ENCODE results near the gene COBL.

COBL gene

DNA sequence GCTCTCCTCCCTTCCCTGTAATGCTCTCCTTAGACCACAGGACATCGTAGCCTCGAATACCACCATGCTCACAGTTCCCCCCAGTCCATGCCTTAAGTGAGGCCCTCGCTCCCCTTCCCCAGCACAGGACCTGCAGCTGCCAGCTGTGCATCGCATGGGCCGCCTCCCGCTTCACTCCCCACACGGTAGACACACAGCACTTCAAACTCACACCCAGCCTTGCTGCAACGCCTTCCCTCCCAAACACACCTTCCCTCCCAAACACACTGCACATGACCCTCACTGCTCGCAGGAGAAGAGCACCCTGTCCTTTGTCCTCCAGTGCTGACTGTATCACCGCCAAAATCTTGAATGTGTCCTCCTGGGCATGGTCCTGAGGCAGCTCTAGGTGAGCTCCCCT is 42.6 kb downstream of the COBL start:
- DNase-seq (ENCODE audit: low spot score), result no peak

DNA sequence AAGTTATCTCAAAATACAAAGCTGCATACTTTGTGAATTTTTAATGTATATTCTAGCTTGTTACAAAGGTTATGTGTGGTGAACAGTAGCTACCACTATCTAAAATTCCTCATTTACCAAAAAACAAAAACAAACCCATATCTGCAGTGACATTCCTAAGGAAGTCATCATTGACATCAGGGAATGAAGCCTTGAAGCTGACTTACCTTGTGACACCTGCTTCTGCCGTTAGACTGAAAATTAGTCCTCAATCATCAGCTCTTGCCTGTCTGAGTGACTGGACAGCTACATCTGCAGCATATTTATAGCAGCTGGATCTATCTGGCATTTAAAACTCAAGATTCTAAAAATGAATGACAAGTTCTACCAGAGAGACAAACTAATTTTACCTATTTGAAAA is 43.2 kb downstream of the COBL start:
- no peak for DNase-seq (ENCODE audit: low spot score)

DNA sequence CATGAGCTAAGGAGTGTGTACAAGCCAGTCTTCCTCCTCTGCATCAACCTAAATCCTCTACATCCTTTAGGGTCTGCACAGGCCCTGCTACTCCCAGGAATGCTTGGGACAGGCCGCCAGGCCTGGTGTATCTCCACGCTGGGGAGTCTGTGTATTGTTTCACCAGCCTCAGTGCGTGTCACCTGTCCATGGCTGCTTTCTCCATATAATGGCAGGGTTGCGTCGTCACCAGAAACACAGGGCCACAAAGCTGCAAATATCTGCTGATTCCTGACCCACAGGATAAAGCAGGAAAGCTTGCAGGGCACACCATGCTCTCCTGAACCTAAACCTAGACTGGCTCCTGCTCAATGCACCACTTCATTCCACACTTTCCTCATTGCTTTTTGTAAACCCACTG is 45.6 kb downstream of the COBL start:
- DNase-seq (ENCODE audit: low spot score), result no peak

DNA sequence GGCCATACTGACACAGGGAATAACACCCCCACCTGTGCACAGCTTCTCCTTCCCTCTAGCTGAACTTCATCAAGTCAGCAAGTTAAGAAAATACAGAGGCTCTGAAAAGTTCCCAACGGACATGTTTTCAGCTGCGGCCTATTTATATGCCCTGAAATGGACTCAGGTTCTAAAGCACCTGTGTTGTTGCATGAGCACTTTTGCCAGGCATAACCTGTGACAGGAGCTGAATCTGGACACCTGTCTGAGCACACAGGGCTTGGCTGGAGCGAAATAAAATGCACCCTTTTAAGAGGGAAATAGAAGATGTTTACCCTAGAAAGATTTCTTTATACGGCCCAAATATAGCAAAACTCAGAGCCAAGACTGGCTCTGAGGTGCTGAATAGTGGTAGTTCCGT is 46.7 kb downstream of the COBL start:
- no peak for DNase-seq (ENCODE audit: low spot score)

DNA sequence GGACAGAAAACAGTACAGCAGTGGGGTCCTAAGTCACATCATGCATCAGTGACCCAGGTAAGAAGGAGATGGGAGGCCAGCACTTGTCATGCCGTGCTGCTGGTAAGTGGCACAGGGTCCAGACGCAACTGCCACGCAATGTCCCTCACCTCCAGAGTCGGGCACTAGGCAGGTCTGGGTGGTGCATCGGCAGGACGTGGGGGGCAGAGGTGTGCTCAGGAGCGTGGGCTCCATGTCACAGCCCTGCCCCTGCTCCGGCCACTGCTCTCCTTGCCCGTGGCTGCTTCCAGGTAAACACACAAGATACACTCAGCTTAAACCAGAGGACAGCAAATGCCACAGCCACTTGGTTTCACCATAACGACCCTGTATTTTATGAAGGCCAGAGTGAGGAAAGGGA is 47.3 kb downstream of the COBL start:
- no peak for DNase-seq (ENCODE audit: low spot score)

DNA sequence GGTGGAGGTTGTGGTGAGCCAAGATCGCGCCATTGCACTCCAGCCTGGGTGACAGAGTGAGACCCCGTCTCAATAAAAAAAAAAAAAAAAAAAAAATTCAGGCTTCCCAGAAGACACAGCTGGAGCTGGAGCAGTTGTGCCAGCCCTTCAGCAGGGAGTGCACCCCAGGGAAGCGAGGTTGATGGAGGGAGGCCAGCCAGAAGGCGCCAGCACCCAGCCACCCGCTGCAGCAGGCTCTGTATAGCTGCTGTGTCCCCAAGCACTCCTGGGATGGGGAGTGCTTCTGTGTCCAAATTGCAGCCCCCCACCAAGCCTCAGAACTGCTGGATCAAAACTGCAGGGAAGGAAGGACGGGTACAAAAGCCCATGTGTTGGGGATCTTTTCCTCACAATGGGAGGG is 47.8 kb downstream of the COBL start:
- no peak for DNase-seq (ENCODE audit: low spot score)

DNA sequence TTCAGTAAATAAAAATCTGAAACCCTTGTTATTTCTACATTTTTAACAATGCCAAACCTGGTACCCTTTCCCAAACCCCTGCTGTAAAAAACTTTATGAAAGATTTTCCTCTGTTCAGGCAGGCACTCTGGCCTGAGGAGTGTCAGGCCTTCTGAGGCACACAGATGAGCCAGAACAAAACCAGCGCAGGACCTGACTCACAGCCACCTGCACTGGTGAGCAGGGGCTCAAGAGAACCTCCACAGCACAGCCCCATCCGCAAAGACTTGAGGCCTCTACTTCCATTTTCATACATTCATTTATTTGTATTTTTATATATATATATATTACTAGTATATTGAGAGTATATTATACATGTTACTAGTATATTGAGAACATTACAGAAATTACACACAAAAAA is 49.4 kb downstream of the COBL start:
- no peak for DNase-seq (ENCODE audit: low spot score)

DNA sequence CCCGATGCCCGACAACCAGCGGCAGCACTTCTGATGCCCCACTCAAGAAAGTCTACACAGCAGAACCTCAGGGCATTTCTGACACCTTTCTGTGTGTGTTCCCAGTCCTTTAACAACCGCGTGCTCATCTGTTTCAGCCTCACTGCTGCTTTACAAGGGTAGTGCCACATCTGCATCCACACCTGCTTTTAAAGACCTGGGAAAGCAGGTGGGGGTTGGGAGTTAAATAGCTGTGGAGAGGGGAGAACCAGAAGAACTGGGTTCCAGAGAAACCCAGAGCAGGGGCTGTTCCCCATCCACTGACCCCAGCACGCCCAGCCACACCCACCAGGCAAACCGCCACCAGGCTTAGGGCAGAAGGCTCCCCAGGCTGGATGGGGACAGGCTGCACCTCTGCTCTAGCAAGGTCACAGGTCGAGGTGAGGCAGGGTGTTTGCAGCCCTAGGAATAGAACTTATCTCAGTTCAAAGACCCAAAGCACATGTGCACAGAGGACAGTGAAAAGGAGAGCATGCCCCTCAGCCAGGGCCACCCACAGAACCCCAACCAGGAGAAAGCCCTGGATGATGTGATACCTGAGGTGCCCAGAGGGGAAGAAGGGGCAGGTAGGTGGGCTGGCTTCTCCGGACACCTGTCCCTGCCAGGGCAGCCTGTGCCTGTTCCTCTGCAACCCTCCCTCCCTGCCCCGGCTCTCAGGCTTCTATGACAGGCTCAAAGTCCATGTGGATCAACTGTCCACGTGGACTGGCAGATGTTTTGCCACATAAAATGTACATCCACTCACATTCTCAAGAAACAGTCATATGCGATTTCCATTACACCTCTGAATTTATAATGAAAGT is 51.3 kb downstream of the COBL start:
- DNase-seq (ENCODE audit: low spot score), result no peak

DNA sequence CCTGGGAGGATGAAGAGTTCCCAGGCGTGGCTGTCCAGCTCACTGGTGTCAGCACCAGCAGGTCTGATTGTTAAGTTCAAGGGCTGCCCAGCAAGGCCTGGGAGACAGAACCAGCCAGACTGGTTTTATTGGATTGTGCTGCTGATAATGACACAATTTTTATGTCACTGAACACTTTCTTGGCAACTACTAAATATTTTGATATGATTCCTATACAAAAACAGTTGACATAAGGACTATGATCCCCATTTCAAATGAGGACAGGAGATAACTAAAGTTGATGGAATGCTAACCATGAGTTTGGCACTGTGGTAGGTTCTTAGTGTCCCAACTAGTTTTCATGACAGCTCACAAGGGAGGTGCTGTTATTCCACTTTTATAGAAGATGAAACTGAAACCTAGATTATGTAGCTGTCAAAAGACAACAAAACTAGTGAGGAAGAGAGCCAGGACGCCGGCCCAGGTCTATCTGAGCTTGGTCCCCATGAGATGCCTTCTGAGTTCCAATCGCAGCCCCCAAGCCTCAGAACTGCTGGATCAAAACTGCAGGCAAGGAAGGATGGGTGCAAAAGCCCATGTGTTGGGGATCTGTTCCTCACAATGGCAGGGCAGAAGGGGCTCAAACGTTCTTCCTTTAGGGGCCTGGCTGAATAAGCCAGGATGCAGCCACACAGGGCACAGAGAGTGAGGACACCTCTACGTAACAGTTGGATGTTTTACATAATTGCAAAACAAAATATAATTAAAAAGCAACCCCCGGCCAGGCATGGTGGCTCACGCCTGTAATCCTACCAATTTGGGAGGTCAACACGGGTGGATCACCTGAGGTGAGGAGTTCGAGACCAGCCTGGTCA is 52.8 kb downstream of the COBL start:
- no peak for DNase-seq (ENCODE audit: low spot score)

DNA sequence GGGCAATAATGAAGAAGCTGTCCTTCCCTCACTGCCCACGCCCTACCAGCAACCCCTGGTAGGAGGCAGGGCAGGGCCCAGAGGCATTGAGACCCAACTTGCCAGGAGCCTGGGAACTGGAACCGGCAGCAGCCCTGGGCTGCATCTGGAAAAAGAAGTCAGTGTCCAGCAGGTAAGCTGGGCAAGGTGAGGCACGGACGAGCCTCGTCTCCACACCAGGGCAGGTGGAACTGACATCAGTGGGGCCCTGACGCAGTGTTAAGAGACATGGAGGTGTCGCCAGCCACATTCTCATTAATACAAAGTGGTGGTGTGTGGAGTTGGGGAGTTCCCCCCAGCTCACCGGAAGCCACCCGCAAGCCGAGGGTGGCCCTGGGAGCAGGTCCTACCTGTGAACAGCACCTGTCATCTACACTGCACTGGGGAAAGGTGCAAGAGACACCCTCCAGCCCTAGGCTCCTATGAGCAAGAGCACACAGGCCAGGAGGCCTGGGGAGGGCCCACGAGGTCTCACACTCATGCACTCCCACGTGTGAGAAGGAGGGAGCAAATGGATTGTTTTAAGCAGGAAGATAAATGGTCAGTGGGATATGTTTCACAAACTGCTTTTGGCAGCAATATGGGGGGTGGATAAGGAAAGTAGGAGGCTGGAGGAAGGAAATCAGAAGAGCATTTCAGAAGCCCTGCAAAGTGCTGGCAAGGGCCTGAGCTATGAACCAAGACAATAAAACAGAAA is 53.6 kb downstream of the COBL start:
- no peak for DNase-seq (ENCODE audit: low spot score)

DNA sequence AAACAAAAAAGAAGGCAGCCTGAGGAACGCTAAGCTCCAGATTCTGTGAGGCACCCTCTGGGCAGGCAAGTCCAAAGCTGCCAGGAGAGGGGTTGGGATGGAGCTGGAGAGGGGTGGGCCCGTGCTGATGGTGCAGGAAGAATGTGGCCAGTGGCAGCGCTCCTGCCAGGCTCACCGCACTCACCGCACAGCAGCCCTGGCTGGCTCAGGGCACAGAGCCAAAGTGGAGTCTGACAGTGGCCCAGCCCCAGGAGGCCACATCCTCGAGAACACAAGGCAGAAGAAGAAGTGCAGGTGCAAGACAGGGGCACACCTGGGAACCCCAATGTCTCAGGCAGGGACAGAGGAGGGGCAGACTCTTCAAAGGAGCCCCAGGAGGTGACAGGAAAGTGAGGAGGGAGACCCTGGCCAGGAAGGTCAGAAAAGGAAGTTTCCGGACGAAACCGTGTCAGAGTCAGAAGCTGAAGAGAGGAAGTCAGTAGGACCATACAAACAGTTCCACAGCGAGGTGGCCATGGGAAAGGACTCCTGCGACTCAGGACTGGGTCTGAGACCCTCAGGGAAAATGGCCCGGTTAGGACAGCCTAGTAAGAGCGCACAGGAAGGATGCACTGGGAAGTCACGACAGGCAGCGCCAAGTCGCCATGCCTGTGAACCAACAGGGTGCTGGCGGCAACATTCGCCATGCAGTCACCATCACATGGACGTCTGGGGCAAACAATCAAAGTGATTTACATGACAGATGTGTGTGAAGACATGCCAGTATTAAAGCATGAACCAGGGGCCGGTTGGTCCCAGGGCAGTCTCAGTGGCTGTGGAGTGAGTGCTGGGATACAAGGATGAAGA is 54.4 kb downstream of the COBL start:
- no peak for DNase-seq (ENCODE audit: low spot score)

DNA sequence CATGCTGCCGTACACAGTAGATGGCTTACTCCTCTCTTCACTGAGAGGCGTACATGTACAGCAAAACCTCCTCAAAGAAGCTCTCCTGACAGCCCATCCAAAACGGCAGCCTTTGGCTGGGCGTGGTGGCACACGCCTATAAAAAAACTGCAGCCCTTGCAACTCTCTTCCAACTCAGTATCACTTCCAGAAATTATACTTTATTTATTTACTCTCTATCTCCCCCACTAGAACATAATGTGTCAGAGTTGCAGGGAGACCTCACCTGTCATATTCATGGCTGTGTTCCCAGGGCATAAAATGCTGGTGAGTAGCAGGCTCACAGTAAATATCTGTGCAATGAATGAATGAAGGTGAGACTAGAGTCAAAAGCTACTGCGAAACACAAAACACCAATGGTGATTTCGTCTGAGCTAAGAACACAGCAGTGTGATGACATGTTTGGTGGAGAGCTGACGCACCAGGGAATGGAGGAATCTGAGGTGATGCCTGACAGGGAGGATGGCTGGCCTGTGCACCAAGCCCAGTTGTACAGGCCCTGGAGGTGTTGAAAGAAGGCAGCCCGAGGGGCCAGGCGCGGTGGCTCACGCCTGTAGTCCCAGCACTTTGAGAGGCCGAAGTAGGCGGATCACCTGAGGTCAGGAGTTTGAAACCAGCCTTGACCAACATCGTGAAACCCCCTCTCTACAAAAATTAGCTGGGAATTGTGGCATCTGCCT is 55.3 kb downstream of the COBL start:
- no peak for DNase-seq (ENCODE audit: low spot score)

DNA sequence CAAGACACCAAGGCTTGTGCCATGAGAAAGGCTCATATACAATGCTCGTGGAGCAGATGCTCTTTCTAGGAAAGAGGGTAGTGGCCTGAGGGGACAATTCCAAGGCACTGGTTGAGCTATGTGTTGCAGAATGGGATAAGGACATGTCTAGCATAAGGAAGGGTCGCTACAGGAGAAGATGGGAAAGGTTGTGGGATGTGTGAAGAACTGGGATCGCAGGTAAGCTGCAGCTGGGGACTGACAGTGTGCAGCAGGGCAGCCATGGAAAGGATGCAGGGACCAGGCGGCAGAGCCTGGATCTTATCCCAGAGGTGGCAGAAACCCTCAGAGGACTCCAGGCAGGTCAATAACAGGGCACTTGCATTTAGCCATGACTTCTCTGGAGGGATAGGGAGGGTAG is 56.1 kb downstream of the COBL start:
- no peak for DNase-seq (ENCODE audit: low spot score)

DNA sequence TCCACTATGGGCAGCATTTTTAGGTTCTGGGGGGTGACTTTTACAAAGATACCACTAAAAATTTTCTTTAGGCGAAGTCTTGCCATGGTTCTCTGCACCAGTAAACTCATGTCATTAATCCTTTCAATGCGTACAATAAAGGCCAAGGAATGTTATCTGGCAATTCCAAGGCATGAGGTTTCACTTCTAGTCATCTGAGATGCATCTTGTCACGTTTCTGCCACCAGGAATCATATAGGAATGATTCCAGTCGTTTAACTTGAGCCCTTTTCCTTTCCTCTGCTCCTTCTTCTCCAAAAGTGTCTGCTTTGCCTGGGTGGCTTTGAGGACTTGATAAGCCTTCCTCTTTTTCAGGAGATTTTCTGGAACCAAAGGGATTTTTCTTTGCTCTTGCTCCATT is 56.8 kb downstream of the COBL start:
- no peak for DNase-seq (ENCODE audit: low spot score)

DNA sequence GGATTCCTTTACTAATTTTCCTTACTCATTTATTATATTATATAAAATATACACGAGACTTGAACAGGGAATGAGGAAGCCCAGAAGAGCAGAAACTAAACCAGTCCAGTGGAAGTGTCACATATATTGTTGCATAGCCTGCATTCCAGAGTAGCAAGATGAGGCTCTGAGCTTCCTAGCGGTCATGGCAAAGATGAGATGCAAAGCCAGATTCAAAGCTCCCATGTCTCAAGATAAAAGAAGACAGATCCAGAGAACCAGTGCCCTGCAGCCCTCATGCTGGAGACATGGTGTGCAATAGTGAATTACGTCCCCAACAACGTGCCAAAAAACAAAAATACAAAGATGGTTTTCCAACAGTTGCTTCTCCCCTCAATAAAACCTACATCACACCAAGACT is 59.7 kb downstream of the COBL start:
- no peak for DNase-seq (ENCODE audit: low spot score)

DNA sequence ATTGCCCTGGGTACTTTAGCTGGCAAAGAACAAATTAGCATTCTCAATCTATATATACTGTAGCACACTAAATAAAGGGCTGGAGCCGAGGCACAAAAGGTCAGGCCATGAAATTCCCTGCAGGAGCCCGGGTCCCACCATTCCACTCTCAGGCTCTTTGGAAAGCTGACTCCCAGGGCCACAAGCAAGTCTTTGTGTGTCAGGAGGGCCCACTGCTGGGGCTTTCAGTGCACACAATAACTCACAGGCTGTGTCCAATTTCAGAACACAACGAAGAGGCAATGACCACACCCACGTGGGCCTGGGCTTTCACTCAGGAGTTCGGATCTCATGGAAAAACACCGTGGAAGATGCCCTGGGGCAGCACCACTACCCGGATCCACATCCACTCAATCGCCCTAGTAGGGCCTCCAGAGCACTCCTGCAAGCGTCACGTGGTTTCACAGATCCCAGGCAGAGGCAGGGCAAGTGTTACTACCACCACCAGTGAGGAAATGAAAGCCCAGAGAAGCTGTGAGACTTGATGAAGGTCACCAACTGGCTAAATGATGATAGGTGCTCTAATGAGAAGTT is 60.3 kb downstream of the COBL start:
- DNase-seq (ENCODE audit: low spot score), result no peak

DNA sequence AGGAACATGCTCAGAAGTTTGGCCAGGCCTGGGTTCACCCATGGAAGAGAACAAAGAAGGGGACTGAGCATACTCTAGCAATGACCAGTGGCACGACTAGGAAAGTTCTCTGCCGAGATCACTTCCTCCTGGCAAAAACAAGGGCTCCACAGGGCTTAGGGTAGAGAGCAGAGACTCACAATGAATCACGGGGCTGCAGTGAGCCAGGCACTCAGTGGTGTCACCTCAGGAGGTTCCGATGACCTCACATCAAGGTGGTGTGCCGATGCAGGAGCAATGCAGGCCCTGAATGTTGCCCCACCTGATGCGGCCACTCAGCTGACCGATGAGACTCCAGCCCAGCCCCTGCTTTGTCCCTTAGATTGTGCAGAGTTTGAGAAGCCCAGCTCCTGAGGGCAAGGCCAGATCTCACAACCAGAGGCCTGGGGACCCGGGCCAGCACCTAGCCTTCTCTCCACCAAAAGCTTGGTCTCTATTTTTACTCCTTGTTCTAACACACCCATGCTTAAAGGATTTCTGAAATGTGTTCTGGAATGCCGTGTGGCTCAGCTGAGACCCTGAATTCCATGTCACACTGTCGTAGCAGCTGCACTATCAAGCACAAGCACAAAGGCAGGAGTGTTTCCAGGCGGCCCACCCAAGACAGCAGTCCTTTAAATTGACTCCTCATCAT is 60.9 kb downstream of the COBL start:
- DNase-seq (ENCODE audit: low spot score), result no peak

DNA sequence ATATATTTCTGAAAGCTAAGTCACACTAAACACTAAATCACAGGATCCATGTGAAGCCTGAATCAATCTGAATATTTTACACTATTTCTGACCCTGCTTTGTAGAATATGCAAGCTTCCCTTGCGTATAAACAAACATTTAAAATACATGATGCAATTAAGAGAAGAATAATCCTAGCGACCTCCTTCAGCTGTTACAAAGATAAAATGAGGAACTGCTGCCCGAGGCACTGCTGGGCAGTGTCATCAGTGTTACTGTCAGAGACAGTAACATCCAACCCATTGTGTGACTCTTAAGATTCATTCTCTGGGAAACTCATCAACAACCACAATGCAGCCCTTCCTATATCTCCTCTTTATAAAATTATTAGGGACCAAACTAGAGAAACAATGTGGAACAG is 61.6 kb downstream of the COBL start:
- no peak for DNase-seq (ENCODE audit: low spot score)

DNA sequence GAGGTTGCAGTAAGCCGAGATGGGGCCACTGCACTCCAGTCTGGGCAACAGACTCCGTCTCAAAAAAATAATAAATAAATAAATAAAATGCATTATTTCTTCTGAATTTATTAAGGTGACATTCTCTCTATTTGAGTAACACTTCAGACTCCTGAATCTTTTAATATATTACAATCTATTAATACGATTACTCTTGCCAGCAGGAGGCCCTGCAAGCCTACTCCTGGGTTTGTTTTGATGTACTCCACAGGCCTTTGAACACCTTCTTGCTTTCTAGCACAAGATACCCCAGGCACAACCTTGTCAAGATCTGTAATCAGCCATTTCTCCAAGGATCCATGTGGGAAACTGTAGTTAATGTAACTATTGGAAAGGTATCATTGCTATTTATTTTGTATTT is 63.5 kb downstream of the COBL start:
- DNase-seq (ENCODE audit: low spot score), result no peak

DNA sequence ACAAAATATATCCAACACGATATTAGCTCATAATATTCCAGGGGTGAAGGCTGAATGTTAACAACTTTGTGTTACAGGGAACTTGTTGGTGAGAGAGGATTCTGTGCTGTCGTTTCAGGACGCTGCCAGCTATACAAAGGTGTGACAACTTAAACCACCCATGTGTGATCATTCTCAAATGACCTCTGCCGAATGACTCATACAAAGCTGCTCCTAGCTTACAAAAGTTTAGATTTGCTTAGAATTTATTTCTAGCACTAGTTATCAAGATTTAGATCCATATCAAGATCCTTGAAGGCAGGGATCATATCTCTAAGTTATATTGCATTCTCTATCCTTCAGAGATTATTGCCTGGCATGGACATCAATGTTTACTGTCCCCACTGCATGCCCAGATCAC is 65.3 kb downstream of the COBL start:
- DNase-seq (ENCODE audit: low spot score), result no peak

Data from activated CD4-positive, alpha-beta T cell treated with anti-CD3 and anti-CD28 coated beads, Interleukin-2, Interleukin-4, amounts not matched to agents 100 ng/mL and 50 ng/mL, durations not matched to agents 16 hours and 8 hours (primary cell).